GM21367 (cell line): Measurements from ENCODE around the gene AMBRA1.

Experiments used
- ATAC-seq: cut with Tn5 transposase; IDR thresholded peaks from one replicate; pipeline ENCODE4 v1.9.1; 2021; ENCODE audit not compliant: unreplicated experiment

AMBRA1 gene

GRCh38 chr11:46617134-46617971, 23.5 kb upstream of the AMBRA1 start, which contains the start of the genes ATG13 and HARBI1:
ATG13 (plus strand) TSS chr11:46617553; CDS start chr11:46644292, 26,739 bp downstream.
HARBI1 (minus strand) TSS chr11:46617227; CDS start chr11:46616237, 990 bp downstream.
- peak; percentile 83 for ATAC-seq

GRCh38 chr11:46616551-46617133, 22.8 kb upstream of the AMBRA1 start:
- ATAC-seq, result no peak

- no peak for ATAC-seq
Measured at GRCh38 chr11:46615756-46616155, 21.9 kb upstream of the AMBRA1 start.

- ATAC-seq, result no peak
Measured at GRCh38 chr11:46612326-46612725, 18.5 kb upstream of the AMBRA1 start.

GRCh38 chr11:46611526-46612304, 17.9 kb upstream of the AMBRA1 start:
- ATAC-seq, result no peak

GRCh38 chr11:46609386-46609785, 15.6 kb upstream of the AMBRA1 start:
- ATAC-seq, result no peak

- ATAC-seq, result no peak
Measured at GRCh38 chr11:46607516-46607915, 13.7 kb upstream of the AMBRA1 start.

GRCh38 chr11:46604796-46605195, 11.0 kb upstream of the AMBRA1 start:
- no peak for ATAC-seq

- ATAC-seq, result no peak
Measured at GRCh38 chr11:46603704-46604308, 10.0 kb upstream of the AMBRA1 start.

GRCh38 chr11:46601129-46601528, 7.3 kb upstream of the AMBRA1 start:
- no peak for ATAC-seq

- ATAC-seq, result no peak
Measured at GRCh38 chr11:46600194-46600960, 6.6 kb upstream of the AMBRA1 start.

- ATAC-seq, result no peak
Measured at GRCh38 chr11:46599340-46600193, 5.7 kb upstream of the AMBRA1 start.

- ATAC-seq, result no peak
Measured at GRCh38 chr11:46597609-46598219, 3.9 kb upstream of the AMBRA1 start.

- no peak for ATAC-seq
Measured at GRCh38 chr11:46597155-46597554, 3.3 kb upstream of the AMBRA1 start.

GRCh38 chr11:46594785-46595184, 962 bp upstream of the AMBRA1 start:
- no peak for ATAC-seq

GRCh38 chr11:46594374-46594700, 514 bp upstream of the AMBRA1 start:
- no peak for ATAC-seq

- no peak for ATAC-seq
Measured at GRCh38 chr11:46590740-46591605, 2.9 kb downstream of the AMBRA1 start.

GRCh38 chr11:46588915-46589314, 4.9 kb downstream of the AMBRA1 start:
- ATAC-seq, result no peak
